GM23338 (cell line): ENCODE data around the gene TMPRSS11E. TPM values are rescaled to one million over a fixed set of nuclear protein-coding genes. Genes with fewer than 3 reads are reported as not detected.

Source experiments
- ATAC-seq: fragments of 200-7000 bp; cut with Tn5 transposase; 3 replicates; pipeline ENCODE4 v1.9.1; 2020
- DNase-seq: peaks from one replicate; pipeline ENCODE4 v3.0.0-alpha.2; 2015; ENCODE audit warnings: low spot score
- H2AFZ ChIP-seq: fragments of 200-600 bp; sonication (generic); 2 replicates; pipeline ENCODE4 v1.8.0; 2016; ENCODE audit warnings: antibody characterized with exemption, mild to moderate bottlenecking, moderate library complexity
- H3F3A ChIP-seq: fragments of 200-600 bp; sonication (generic); replicated peaks from 2 replicates; pipeline ENCODE4 v1.8.0; 2017; ENCODE audit warnings: antibody characterized with exemption, mixed run types, low read depth
- H3K27ac ChIP-seq: fragments of 200-600 bp; sonication (generic); 2 replicates; pipeline ENCODE4 v1.6.1; 2016; ENCODE audit warnings: low read depth
- H3K27me3 ChIP-seq: fragments of 200-600 bp; sonication (generic); 2 replicates; pipeline ENCODE4 v1.8.0; 2016; ENCODE audit warnings: mild to moderate bottlenecking, mixed run types, moderate library complexity; ENCODE audit not compliant: insufficient read depth
- H3K36me3 ChIP-seq: fragments of 200-600 bp; sonication (generic); 2 replicates; pipeline ENCODE4 v1.8.0; 2016; ENCODE audit warnings: mild to moderate bottlenecking; ENCODE audit not compliant: insufficient read depth
- H3K4me1 ChIP-seq: fragments of 200-600 bp; sonication (generic); 2 replicates; pipeline ENCODE4 v1.8.0; 2016; ENCODE audit warnings: mild to moderate bottlenecking, moderate library complexity; ENCODE audit not compliant: insufficient read depth
- H3K4me2 ChIP-seq: fragments of 200-600 bp; sonication (generic); 2 replicates; pipeline ENCODE4 v1.7.1; 2017; ENCODE audit warnings: mixed run types
- H3K4me3 ChIP-seq: fragments of 200-600 bp; sonication (generic); 2 replicates; pipeline ENCODE4 v1.6.1; 2016; ENCODE audit warnings: mixed run types
- H3K79me2 ChIP-seq: fragments of 200-600 bp; sonication (generic); replicated peaks from 2 replicates; pipeline ENCODE4 v1.8.0; 2017; ENCODE audit warnings: mild to moderate bottlenecking; ENCODE audit not compliant: insufficient read depth
- H3K9me2 ChIP-seq: fragments of 200-600 bp; sonication (generic); 2 replicates; pipeline ENCODE4 v1.8.0; 2017; ENCODE audit not compliant: insufficient read depth
- H4K20me1 ChIP-seq: fragments of 200-600 bp; sonication (generic); replicated peaks from 2 replicates; pipeline ENCODE4 v1.8.0; 2017; ENCODE audit warnings: mild to moderate bottlenecking; ENCODE audit not compliant: insufficient read depth
- H3K27ac Mint-ChIP-seq: 2 replicates; pipeline ENCODE4 v1.8.0; 2020; ENCODE audit warnings: inconsistent platforms, mild to moderate bottlenecking, moderate library complexity, mixed read lengths
- H3K27me3 Mint-ChIP-seq: 3 replicates; pipeline ENCODE4 v1.8.0; 2022; ENCODE audit warnings: low read depth, mild to moderate bottlenecking, moderate library complexity, mixed read lengths, inconsistent platforms; ENCODE audit not compliant: insufficient read depth, poor library complexity
- H3K36me3 Mint-ChIP-seq: 3 replicates; pipeline ENCODE4 v1.8.0; 2021; ENCODE audit warnings: low read depth, mild to moderate bottlenecking, inconsistent platforms, moderate library complexity, mixed read lengths
- H3K4me1 Mint-ChIP-seq: 3 replicates; pipeline ENCODE4 v1.8.0; 2020; ENCODE audit warnings: mild to moderate bottlenecking, inconsistent platforms, mixed read lengths
- H3K4me3 Mint-ChIP-seq: 3 replicates; pipeline ENCODE4 v1.8.0; 2021; ENCODE audit warnings: moderate library complexity, mild to moderate bottlenecking, inconsistent platforms, mixed read lengths
- H3K9me3 Mint-ChIP-seq: 3 replicates; pipeline ENCODE4 v1.8.0; 2020; ENCODE audit warnings: moderate library complexity, mild to moderate bottlenecking, inconsistent platforms, mixed read lengths
- CREB1 ChIP-seq: fragments of 250-450 bp; sonication (Bioruptor Pico); IDR thresholded peaks from 2 replicates; pipeline ENCODE4 v1.5.0; 2020; ENCODE audit warnings: low read depth, mild to moderate bottlenecking, moderate library complexity
- CTCF ChIP-seq, 2 experiments: fragments of 200-600 bp in 1 of 2; sonication (generic) in 1 of 2; conservative IDR thresholded peaks; 2 replicates each; pipeline versions ENCODE4 v1.5.1 to v1.6.1; 2016 to 2017; ENCODE audit warnings: antibody characterized with exemption in 2 of 2, low read depth in 2 of 2, mild to moderate bottlenecking in 2 of 2, moderate library complexity in 1 of 2
- EZH2 ChIP-seq: fragments of 200-600 bp; sonication (generic); IDR thresholded peaks from one replicate; pipeline ENCODE4 v1.8.0; 2017; ENCODE audit warnings: antibody characterized with exemption, mild to moderate bottlenecking, low read depth; ENCODE audit not compliant: unreplicated experiment
- EZH2phosphoT487 ChIP-seq: fragments of 200-600 bp; sonication (generic); IDR thresholded peaks from one replicate; pipeline ENCODE4 v1.8.1; 2018; ENCODE audit warnings: antibody characterized with exemption; ENCODE audit not compliant: unreplicated experiment
- JUNB ChIP-seq: IDR thresholded peaks from one replicate; pipeline ENCODE4 v1.6.1; 2016; ENCODE audit warnings: antibody characterized with exemption; ENCODE audit not compliant: unreplicated experiment
- NANOG ChIP-seq: IDR thresholded peaks from 2 replicates; pipeline ENCODE4 v1.6.1; 2016; ENCODE audit warnings: antibody characterized with exemption, borderline replicate concordance
- POLR2AphosphoS5 ChIP-seq: IDR thresholded peaks from 2 replicates; pipeline ENCODE4 v1.6.1; 2016; ENCODE audit warnings: antibody characterized with exemption, low read depth
- STAT1 ChIP-seq: IDR thresholded peaks from one replicate; pipeline ENCODE4 v1.6.1; 2016; ENCODE audit warnings: antibody characterized with exemption; ENCODE audit not compliant: unreplicated experiment
- ZNF114 ChIP-seq: fragments of 250-450 bp; sonication (Bioruptor Pico); IDR thresholded peaks from 2 replicates; pipeline ENCODE4 v1.5.0; 2020; ENCODE audit warnings: mild to moderate bottlenecking, moderate library complexity
- ZNF331 ChIP-seq: fragments of 250-450 bp; sonication (Bioruptor Pico); IDR thresholded peaks from 2 replicates; pipeline ENCODE4 v1.5.0; 2020; ENCODE audit warnings: low read depth, mild to moderate bottlenecking, moderate library complexity
- polyA plus RNA-seq: library from polyadenylated mRNA; unstranded; fragments of >200 nt; fragmentation: Nextera tagmentation; extraction: Ambion mirVana; gene quantifications from 2 replicates; pipeline ENCODE4 v1.2.1, GENCODE V29; 2016
- total RNA-seq: library from RNA; depleted of rRNA; stranded (reverse); fragments of >200 nt; shearing (Covaris generic); gene quantifications from 2 replicates; pipeline ENCODE4 v1.2.3, GENCODE V29; 2014
- TF ChIP-seq, protein P1 (sequence below): fragments of 250-450 bp; sonication (Bioruptor Pico); IDR thresholded peaks from 2 replicates; pipeline ENCODE4 v1.5.0; 2020; ENCODE audit warnings: mild to moderate bottlenecking, moderate library complexity
- TF ChIP-seq, protein P2 (sequence below): IDR thresholded peaks from one replicate; pipeline ENCODE4 v1.6.1; 2018; ENCODE audit warnings: antibody characterized with exemption; ENCODE audit not compliant: unreplicated experiment
- TF ChIP-seq, protein P3 (sequence below): IDR thresholded peaks from 2 replicates; pipeline ENCODE4 v1.6.1; 2016; ENCODE audit warnings: antibody characterized with exemption

TMPRSS11E gene
- total and polyA plus RNA-seq, 2 experiments from 2014 or later = 0.44 to 1.4 TPM

- Mint-ChIP-seq H3K27ac (no peak overlapping the region), H3K4me1 (peaks cover 12% of the 10 kb centered on the region), H3K9me3 (peaks cover 3% of the 10 kb centered on the region), H3K4me3 (no peak overlapping the region), H3K36me3 (peaks cover 15% of the 10 kb centered on the region), H3K27me3 (peaks cover 1% of the 10 kb centered on the region)
- H3K36me3 ChIP-seq = no peaks in the 10 kb centered on the region
- ATAC-seq (no peak), DNase-seq (no peak)
- H3K79me2 ChIP-seq = no peaks in the 10 kb centered on the region
- peaks cover 4% of the 10 kb centered on the region for H3K4me1 ChIP-seq
- no peak overlapping the region for H3K4me2 ChIP-seq
- 0 out of 2 replicates have a peak, but pooled peaks cover 3% of the 10 kb centered on the region for H3K9me2 ChIP-seq
- H3F3A ChIP-seq = no peaks in the 10 kb centered on the region
- H3K4me3 ChIP-seq = no peak overlapping the region
- no peaks in the 10 kb centered on the region for H3K27me3 ChIP-seq
- H4K20me1 ChIP-seq = no peaks in the 10 kb centered on the region
- no peak for TF ChIP-seq ZNF331 (CRISPR knock-in tag)
- no peak for TF ChIP-seq EZH2
- no peak for TF ChIP-seq JUNB
- no peak for TF ChIP-seq EZH2phosphoT487
- TF ChIP-seq, protein P1, sequence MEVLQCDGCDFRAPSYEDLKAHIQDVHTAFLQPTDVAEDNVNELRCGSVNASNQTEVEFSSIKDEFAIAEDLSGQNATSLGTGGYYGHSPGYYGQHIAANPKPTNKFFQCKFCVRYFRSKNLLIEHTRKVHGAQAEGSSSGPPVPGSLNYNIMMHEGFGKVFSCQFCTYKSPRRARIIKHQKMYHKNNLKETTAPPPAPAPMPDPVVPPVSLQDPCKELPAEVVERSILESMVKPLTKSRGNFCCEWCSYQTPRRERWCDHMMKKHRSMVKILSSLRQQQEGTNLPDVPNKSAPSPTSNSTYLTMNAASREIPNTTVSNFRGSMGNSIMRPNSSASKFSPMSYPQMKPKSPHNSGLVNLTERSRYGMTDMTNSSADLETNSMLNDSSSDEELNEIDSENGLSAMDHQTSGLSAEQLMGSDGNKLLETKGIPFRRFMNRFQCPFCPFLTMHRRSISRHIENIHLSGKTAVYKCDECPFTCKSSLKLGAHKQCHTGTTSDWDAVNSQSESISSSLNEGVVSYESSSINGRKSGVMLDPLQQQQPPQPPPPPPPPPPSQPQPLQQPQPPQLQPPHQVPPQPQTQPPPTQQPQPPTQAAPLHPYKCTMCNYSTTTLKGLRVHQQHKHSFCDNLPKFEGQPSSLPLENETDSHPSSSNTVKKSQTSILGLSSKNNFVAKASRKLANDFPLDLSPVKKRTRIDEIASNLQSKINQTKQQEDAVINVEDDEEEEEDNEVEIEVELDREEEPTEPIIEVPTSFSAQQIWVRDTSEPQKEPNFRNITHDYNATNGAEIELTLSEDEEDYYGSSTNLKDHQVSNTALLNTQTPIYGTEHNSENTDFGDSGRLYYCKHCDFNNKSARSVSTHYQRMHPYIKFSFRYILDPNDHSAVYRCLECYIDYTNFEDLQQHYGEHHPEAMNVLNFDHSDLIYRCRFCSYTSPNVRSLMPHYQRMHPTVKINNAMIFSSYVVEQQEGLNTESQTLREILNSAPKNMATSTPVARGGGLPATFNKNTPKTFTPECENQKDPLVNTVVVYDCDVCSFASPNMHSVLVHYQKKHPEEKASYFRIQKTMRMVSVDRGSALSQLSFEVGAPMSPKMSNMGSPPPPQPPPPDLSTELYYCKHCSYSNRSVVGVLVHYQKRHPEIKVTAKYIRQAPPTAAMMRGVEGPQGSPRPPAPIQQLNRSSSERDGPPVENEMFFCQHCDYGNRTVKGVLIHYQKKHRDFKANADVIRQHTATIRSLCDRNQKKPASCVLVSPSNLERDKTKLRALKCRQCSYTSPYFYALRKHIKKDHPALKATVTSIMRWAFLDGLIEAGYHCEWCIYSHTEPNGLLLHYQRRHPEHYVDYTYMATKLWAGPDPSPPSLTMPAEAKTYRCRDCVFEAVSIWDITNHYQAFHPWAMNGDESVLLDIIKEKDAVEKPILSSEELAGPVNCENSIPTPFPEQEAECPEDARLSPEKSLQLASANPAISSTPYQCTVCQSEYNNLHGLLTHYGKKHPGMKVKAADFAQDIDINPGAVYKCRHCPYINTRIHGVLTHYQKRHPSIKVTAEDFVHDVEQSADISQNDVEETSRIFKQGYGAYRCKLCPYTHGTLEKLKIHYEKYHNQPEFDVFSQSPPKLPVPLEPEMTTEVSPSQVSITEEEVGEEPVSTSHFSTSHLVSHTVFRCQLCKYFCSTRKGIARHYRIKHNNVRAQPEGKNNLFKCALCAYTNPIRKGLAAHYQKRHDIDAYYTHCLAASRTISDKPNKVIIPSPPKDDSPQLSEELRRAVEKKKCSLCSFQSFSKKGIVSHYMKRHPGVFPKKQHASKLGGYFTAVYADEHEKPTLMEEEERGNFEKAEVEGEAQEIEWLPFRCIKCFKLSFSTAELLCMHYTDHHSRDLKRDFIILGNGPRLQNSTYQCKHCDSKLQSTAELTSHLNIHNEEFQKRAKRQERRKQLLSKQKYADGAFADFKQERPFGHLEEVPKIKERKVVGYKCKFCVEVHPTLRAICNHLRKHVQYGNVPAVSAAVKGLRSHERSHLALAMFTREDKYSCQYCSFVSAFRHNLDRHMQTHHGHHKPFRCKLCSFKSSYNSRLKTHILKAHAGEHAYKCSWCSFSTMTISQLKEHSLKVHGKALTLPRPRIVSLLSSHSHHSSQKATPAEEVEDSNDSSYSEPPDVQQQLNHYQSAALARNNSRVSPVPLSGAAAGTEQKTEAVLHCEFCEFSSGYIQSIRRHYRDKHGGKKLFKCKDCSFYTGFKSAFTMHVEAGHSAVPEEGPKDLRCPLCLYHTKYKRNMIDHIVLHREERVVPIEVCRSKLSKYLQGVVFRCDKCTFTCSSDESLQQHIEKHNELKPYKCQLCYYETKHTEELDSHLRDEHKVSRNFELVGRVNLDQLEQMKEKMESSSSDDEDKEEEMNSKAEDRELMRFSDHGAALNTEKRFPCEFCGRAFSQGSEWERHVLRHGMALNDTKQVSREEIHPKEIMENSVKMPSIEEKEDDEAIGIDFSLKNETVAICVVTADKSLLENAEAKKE (CRISPR knock-in tag) = no peak
- no peak for TF ChIP-seq CTCF (conservative IDR thresholded peaks at IDR 0.05; ENCODE audit: low read depth in 2 of 2)
- no peak for TF ChIP-seq POLR2AphosphoS5
- TF ChIP-seq, protein P2, sequence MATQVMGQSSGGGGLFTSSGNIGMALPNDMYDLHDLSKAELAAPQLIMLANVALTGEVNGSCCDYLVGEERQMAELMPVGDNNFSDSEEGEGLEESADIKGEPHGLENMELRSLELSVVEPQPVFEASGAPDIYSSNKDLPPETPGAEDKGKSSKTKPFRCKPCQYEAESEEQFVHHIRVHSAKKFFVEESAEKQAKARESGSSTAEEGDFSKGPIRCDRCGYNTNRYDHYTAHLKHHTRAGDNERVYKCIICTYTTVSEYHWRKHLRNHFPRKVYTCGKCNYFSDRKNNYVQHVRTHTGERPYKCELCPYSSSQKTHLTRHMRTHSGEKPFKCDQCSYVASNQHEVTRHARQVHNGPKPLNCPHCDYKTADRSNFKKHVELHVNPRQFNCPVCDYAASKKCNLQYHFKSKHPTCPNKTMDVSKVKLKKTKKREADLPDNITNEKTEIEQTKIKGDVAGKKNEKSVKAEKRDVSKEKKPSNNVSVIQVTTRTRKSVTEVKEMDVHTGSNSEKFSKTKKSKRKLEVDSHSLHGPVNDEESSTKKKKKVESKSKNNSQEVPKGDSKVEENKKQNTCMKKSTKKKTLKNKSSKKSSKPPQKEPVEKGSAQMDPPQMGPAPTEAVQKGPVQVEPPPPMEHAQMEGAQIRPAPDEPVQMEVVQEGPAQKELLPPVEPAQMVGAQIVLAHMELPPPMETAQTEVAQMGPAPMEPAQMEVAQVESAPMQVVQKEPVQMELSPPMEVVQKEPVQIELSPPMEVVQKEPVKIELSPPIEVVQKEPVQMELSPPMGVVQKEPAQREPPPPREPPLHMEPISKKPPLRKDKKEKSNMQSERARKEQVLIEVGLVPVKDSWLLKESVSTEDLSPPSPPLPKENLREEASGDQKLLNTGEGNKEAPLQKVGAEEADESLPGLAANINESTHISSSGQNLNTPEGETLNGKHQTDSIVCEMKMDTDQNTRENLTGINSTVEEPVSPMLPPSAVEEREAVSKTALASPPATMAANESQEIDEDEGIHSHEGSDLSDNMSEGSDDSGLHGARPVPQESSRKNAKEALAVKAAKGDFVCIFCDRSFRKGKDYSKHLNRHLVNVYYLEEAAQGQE = no peak
- no peak for TF ChIP-seq STAT1
- TF ChIP-seq NANOG = no peak
- TF ChIP-seq ZNF114 (CRISPR knock-in tag) = no peak
- TF ChIP-seq CREB1 = no peak
- TF ChIP-seq, protein P3, sequence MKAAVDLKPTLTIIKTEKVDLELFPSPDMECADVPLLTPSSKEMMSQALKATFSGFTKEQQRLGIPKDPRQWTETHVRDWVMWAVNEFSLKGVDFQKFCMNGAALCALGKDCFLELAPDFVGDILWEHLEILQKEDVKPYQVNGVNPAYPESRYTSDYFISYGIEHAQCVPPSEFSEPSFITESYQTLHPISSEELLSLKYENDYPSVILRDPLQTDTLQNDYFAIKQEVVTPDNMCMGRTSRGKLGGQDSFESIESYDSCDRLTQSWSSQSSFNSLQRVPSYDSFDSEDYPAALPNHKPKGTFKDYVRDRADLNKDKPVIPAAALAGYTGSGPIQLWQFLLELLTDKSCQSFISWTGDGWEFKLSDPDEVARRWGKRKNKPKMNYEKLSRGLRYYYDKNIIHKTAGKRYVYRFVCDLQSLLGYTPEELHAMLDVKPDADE = no peak
- H3K27ac ChIP-seq = no peak overlapping the region
- H2AFZ ChIP-seq = no peak overlapping the region
These were observed 22.2 kb downstream of the TMPRSS11E start for GRCh38 chr4:68469482-68469881.
